Measurements from ENCODE around the gene FRAT1. TPM values are rescaled to one million over a fixed set of nuclear protein-coding genes. Genes with fewer than 3 reads are reported as not detected.

Gene FRAT1
- total and polyA plus RNA-seq, 10 of the 15 experiments (the other 5 are each of a cell fraction or from before 2014, with no cell fraction given), result 0.07 to 0.73 (median 0.26) TPM

- no peak for TF ChIP-seq ETV6 (conservative IDR thresholded peaks at IDR 0.05 in 1 of 2, IDR thresholded peaks at IDR 0.05 in 1 of 2; ENCODE audit: borderline replicate concordance in 1 of 2, low read depth in 1 of 2)
- no peak for TF ChIP-seq NR2C2 (IDR thresholded peaks at IDR 0.05; ENCODE audit: borderline replicate concordance, control insufficient read depth, insufficient read length, low read depth)
- no peak for TF ChIP-seq POLR2AphosphoS2 (IDR thresholded peaks at IDR 0.05; ENCODE audit: low read depth, low read length)
- TF ChIP-seq RAD21 (IDR thresholded peaks at IDR 0.05; ENCODE audit: insufficient read depth, low read depth, low read length), result no peak
- no peak for TF ChIP-seq ZBED1 (IDR thresholded peaks at IDR 0.05; ENCODE audit: borderline replicate concordance)
- TF ChIP-seq EZH2 (IDR thresholded peaks at IDR 0.05; ENCODE audit: borderline replicate concordance, control insufficient read depth, low read depth, low read length), result no peak
- TF ChIP-seq SUPT20H (IDR thresholded peaks at IDR 0.05; ENCODE audit: borderline replicate concordance, control insufficient read depth, low read depth, low read length), result no peak
- TF ChIP-seq MLLT1 (IDR thresholded peaks at IDR 0.05), result peak; percentile 64; the same call in 1 of the 2 replicates
- TF ChIP-seq PAX8 (IDR thresholded peaks at IDR 0.05), result no peak
- TF ChIP-seq CREM (IDR thresholded peaks at IDR 0.05; ENCODE audit: low read depth), result peak; percentile 94
- peak; percentile 89; the same call in 1 of the 2 replicates for TF ChIP-seq GATAD2B (conservative IDR thresholded peaks at IDR 0.05; ENCODE audit: low read depth)
- TF ChIP-seq CHD1 (IDR thresholded peaks at IDR 0.05; ENCODE audit: low read depth, low read length), result peak; percentile 97
- peak; percentile 98 for TF ChIP-seq NKRF (conservative IDR thresholded peaks at IDR 0.05)
- TF ChIP-seq RELB (IDR thresholded peaks at IDR 0.05; ENCODE audit: low read depth), result peak; percentile 63
- TF ChIP-seq MEF2A (IDR thresholded peaks at IDR 0.05; ENCODE audit: insufficient read depth, low read depth, low read length), result no peak
- peak; percentile 73 for TF ChIP-seq POLR2A (IDR thresholded peaks at IDR 0.05; ENCODE audit: low read depth, low read length)
- TF ChIP-seq HDAC6 (IDR thresholded peaks at IDR 0.05; ENCODE audit: unreplicated experiment), result peak; percentile 27
- TF ChIP-seq SP1 (IDR thresholded peaks at IDR 0.05; ENCODE audit: low read depth, low read length), result peak; percentile 42
- no peak for TF ChIP-seq CTCF (IDR thresholded peaks at IDR 0.05 in 2 of 3, conservative IDR thresholded peaks at IDR 0.05 in 1 of 3; ENCODE audit: control insufficient read depth in 2 of 3, extremely low read depth in 1 of 3, insufficient read depth in 1 of 3, low read depth in 3 of 3, low read length in 3 of 3)
- TF ChIP-seq FOS (IDR thresholded peaks at IDR 0.05; ENCODE audit: borderline replicate concordance, extremely low read depth, insufficient read length), result no peak
- peak; percentile 40 for TF ChIP-seq SIX5 (IDR thresholded peaks at IDR 0.05; ENCODE audit: low read depth, low read length, severe bottlenecking)
These were observed at the start of gene FRAT1 (continued) for GRCh38 chr10:97318772-97319651.
